ENCODE measurements around the gene NEK1.
"Not testable (repeated sequence)": the region's sequence is repeated elsewhere in the genome, so short reads cannot be mapped to it uniquely, and the experiment has no call there.

Gene NEK1

GRCh38 chr4:169594560-169595195 is 17.7 kb downstream of the NEK1 start:
- peaks cover 6% of the 10 kb centered on the region for H3K36me3 ChIP-seq (ENCODE audit: control insufficient read depth, insufficient read depth, low read length)
- no peaks in the 10 kb centered on the region for H3K4me1 ChIP-seq (ENCODE audit: control insufficient read depth, insufficient read depth, low read length)
- H3K9me3 ChIP-seq (ENCODE audit: control insufficient read depth, insufficient read depth, low read length), result no peaks in the 10 kb centered on the region
- no peaks in the 10 kb centered on the region for H3K27me3 ChIP-seq (ENCODE audit: control insufficient read depth, insufficient read depth, low read length)
- no peak overlapping the region for H3K4me3 ChIP-seq (ENCODE audit: low read depth, low read length)
- no peak overlapping the region for H3K27ac ChIP-seq (ENCODE audit: low read depth, low read length)
- H3K9ac ChIP-seq (ENCODE audit: low read depth, low read length), result no peak overlapping the region

- Histone ChIP-seq H3K27ac (ENCODE audit: low read depth, low read length) (no peak overlapping the region), H3K36me3 (ENCODE audit: control insufficient read depth, insufficient read depth, low read length) (peaks cover 9% of the 10 kb centered on the region; the same call in 1 of the 2 replicates), H3K9ac (ENCODE audit: low read depth, low read length) (no peak overlapping the region), H3K4me1 (ENCODE audit: control insufficient read depth, insufficient read depth, low read length) (no peaks in the 10 kb centered on the region), H3K4me3 (ENCODE audit: low read depth, low read length) (no peak overlapping the region), H3K9me3 (ENCODE audit: control insufficient read depth, insufficient read depth, low read length) (no peaks in the 10 kb centered on the region), H3K27me3 (ENCODE audit: control insufficient read depth, insufficient read depth, low read length) (no peaks in the 10 kb centered on the region)
Measured at GRCh38 chr4:169593050-169593560, 19.3 kb downstream of the NEK1 start.

GRCh38 chr4:169583563-169583962 is 28.8 kb downstream of the NEK1 start:
- Histone ChIP-seq H3K9ac (ENCODE audit: low read depth, low read length) (no peak overlapping the region), H3K36me3 (ENCODE audit: control insufficient read depth, insufficient read depth, low read length) (peaks cover 13% of the 10 kb centered on the region; the same call in 1 of the 2 replicates), H3K9me3 (ENCODE audit: control insufficient read depth, insufficient read depth, low read length) (no peaks in the 10 kb centered on the region), H3K4me1 (ENCODE audit: control insufficient read depth, insufficient read depth, low read length) (no peaks in the 10 kb centered on the region), H3K27ac (ENCODE audit: low read depth, low read length) (no peak overlapping the region), H3K27me3 (ENCODE audit: control insufficient read depth, insufficient read depth, low read length) (no peaks in the 10 kb centered on the region), H3K4me3 (ENCODE audit: low read depth, low read length) (no peak overlapping the region)

- H3K36me3 ChIP-seq (ENCODE audit: control insufficient read depth, insufficient read depth, low read length), result peaks cover 11% of the 10 kb centered on the region; the same call in 1 of the 2 replicates
- H3K4me3 ChIP-seq (ENCODE audit: low read depth, low read length), result no peak overlapping the region
- no peak overlapping the region for H3K9ac ChIP-seq (ENCODE audit: low read depth, low read length)
- H3K4me1 ChIP-seq (ENCODE audit: control insufficient read depth, insufficient read depth, low read length), result no peaks in the 10 kb centered on the region
- no peaks in the 10 kb centered on the region for H3K9me3 ChIP-seq (ENCODE audit: control insufficient read depth, insufficient read depth, low read length)
- no peaks in the 10 kb centered on the region for H3K27me3 ChIP-seq (ENCODE audit: control insufficient read depth, insufficient read depth, low read length)
- H3K27ac ChIP-seq (ENCODE audit: low read depth, low read length), result no peak overlapping the region
Measured at GRCh38 chr4:169582706-169583105, 29.7 kb downstream of the NEK1 start.

- H3K9ac ChIP-seq (ENCODE audit: low read depth, low read length), result no peak overlapping the region
- H3K9me3 ChIP-seq (ENCODE audit: control insufficient read depth, insufficient read depth, low read length), result no peaks in the 10 kb centered on the region
- no peaks in the 10 kb centered on the region for H3K27me3 ChIP-seq (ENCODE audit: control insufficient read depth, insufficient read depth, low read length)
- no peaks in the 10 kb centered on the region for H3K4me1 ChIP-seq (ENCODE audit: control insufficient read depth, insufficient read depth, low read length)
- no peak overlapping the region for H3K27ac ChIP-seq (ENCODE audit: low read depth, low read length)
- H3K36me3 ChIP-seq (ENCODE audit: control insufficient read depth, insufficient read depth, low read length), result peaks cover 11% of the 10 kb centered on the region; the same call in 1 of the 2 replicates
- H3K4me3 ChIP-seq (ENCODE audit: low read depth, low read length), result no peak overlapping the region
Measured at GRCh38 chr4:169582203-169582602, 30.2 kb downstream of the NEK1 start.

GRCh38 chr4:169573889-169574288 is 38.5 kb downstream of the NEK1 start:
- H3K36me3 ChIP-seq (ENCODE audit: control insufficient read depth, insufficient read depth, low read length), result peaks cover 20% of the 10 kb centered on the region
- H3K9me3 ChIP-seq (ENCODE audit: control insufficient read depth, insufficient read depth, low read length), result no peaks in the 10 kb centered on the region
- no peak overlapping the region for H3K4me3 ChIP-seq (ENCODE audit: low read depth, low read length)
- no peak overlapping the region for H3K27ac ChIP-seq (ENCODE audit: low read depth, low read length)
- H3K4me1 ChIP-seq (ENCODE audit: control insufficient read depth, insufficient read depth, low read length), result no peaks in the 10 kb centered on the region
- H3K27me3 ChIP-seq (ENCODE audit: control insufficient read depth, insufficient read depth, low read length), result no peaks in the 10 kb centered on the region
- no peak overlapping the region for H3K9ac ChIP-seq (ENCODE audit: low read depth, low read length)

GRCh38 chr4:169571435-169571834 is 40.9 kb downstream of the NEK1 start:
- H3K27me3 ChIP-seq (ENCODE audit: control insufficient read depth, insufficient read depth, low read length), result no peaks in the 10 kb centered on the region
- no peak overlapping the region for H3K9ac ChIP-seq (ENCODE audit: low read depth, low read length)
- H3K9me3 ChIP-seq (ENCODE audit: control insufficient read depth, insufficient read depth, low read length), result no peaks in the 10 kb centered on the region
- no peaks in the 10 kb centered on the region for H3K4me1 ChIP-seq (ENCODE audit: control insufficient read depth, insufficient read depth, low read length)
- peaks cover 16% of the 10 kb centered on the region; the same call in 1 of the 2 replicates for H3K36me3 ChIP-seq (ENCODE audit: control insufficient read depth, insufficient read depth, low read length)
- H3K4me3 ChIP-seq (ENCODE audit: low read depth, low read length), result no peak overlapping the region
- no peak overlapping the region for H3K27ac ChIP-seq (ENCODE audit: low read depth, low read length)

GRCh38 chr4:169571012-169571411 is 41.4 kb downstream of the NEK1 start:
- not testable (repeated sequence) for H3K4me3 ChIP-seq (ENCODE audit: low read depth, low read length); H3K9ac ChIP-seq (ENCODE audit: low read depth, low read length); H3K27me3 ChIP-seq (ENCODE audit: control insufficient read depth, insufficient read depth, low read length); H3K27ac ChIP-seq (ENCODE audit: low read depth, low read length); H3K9me3 ChIP-seq (ENCODE audit: control insufficient read depth, insufficient read depth, low read length); H3K4me1 ChIP-seq (ENCODE audit: control insufficient read depth, insufficient read depth, low read length)
- peaks cover 12% of the 10 kb centered on the region; the same call in 1 of the 2 replicates for H3K36me3 ChIP-seq (ENCODE audit: control insufficient read depth, insufficient read depth, low read length)

GRCh38 chr4:169570266-169570665 is 42.1 kb downstream of the NEK1 start:
- H3K4me3 ChIP-seq (ENCODE audit: low read depth, low read length); H3K9ac ChIP-seq (ENCODE audit: low read depth, low read length); H3K9me3 ChIP-seq (ENCODE audit: control insufficient read depth, insufficient read depth, low read length); H3K36me3 ChIP-seq (ENCODE audit: control insufficient read depth, insufficient read depth, low read length); H3K27me3 ChIP-seq (ENCODE audit: control insufficient read depth, insufficient read depth, low read length); H3K27ac ChIP-seq (ENCODE audit: low read depth, low read length); H3K4me1 ChIP-seq (ENCODE audit: control insufficient read depth, insufficient read depth, low read length): not testable (repeated sequence)

- not testable (repeated sequence) for H3K9ac ChIP-seq (ENCODE audit: low read depth, low read length); H3K9me3 ChIP-seq (ENCODE audit: control insufficient read depth, insufficient read depth, low read length); H3K36me3 ChIP-seq (ENCODE audit: control insufficient read depth, insufficient read depth, low read length); H3K27me3 ChIP-seq (ENCODE audit: control insufficient read depth, insufficient read depth, low read length); H3K4me1 ChIP-seq (ENCODE audit: control insufficient read depth, insufficient read depth, low read length); H3K4me3 ChIP-seq (ENCODE audit: low read depth, low read length); H3K27ac ChIP-seq (ENCODE audit: low read depth, low read length)
Measured at GRCh38 chr4:169569188-169569587, 43.2 kb downstream of the NEK1 start.

GRCh38 chr4:169567916-169568315 is 44.5 kb downstream of the NEK1 start:
- Histone ChIP-seq H3K9ac (ENCODE audit: low read depth, low read length) (no peak overlapping the region), H3K27me3 (ENCODE audit: control insufficient read depth, insufficient read depth, low read length) (no peaks in the 10 kb centered on the region), H3K4me3 (ENCODE audit: low read depth, low read length) (no peak overlapping the region), H3K36me3 (ENCODE audit: control insufficient read depth, insufficient read depth, low read length) (no peaks in the 10 kb centered on the region), H3K4me1 (ENCODE audit: control insufficient read depth, insufficient read depth, low read length) (no peaks in the 10 kb centered on the region), H3K9me3 (ENCODE audit: control insufficient read depth, insufficient read depth, low read length) (no peaks in the 10 kb centered on the region), H3K27ac (ENCODE audit: low read depth, low read length) (no peak overlapping the region)

All from HUES48 (cell line).